GM23248 (cell line): ENCODE results near the gene P2RX3.
"Not testable (repeated sequence)": the region's sequence is repeated elsewhere in the genome, so short reads cannot be mapped to it uniquely, and the experiment has no call there.

Source experiments
- EZH2 ChIP-seq: fragments of 200-600 bp; sonication (generic); IDR thresholded peaks from 2 replicates; pipeline ENCODE4 v1.6.1; 2018; ENCODE audit warnings: antibody characterized with exemption, mild to moderate bottlenecking; ENCODE audit not compliant: insufficient read depth, poor library complexity, severe bottlenecking
- EZH2phosphoT487 ChIP-seq: fragments of 200-600 bp; sonication (generic); IDR thresholded peaks from 2 replicates; pipeline ENCODE4 v1.6.1; 2018; ENCODE audit warnings: antibody characterized with exemption, moderate library complexity, mild to moderate bottlenecking, low read depth; ENCODE audit not compliant: insufficient read depth

DNA sequence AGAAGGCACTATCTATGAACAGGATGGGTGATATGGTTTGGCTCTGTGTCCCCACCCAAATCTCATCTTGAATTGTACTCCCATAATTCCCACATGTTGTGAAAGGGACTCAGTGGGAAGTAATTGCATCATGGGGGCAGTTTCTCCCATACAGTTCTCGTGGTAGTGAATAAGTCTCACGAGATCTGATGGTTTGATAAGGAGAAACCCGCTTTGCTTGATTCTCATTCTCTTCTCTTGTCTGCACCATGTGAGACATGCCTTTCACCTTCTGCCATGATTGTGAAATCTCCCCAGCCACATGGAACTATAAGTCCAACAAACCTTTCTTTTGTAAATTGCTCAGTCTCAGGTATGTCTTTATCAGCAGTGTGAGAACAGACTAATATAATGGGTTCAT, 41.9 kb upstream of the P2RX3 start:
- not testable (repeated sequence) for TF ChIP-seq EZH2, EZH2phosphoT487
